ENCODE measurements around the gene RGS6. TPM values are rescaled to one million over a fixed set of nuclear protein-coding genes. Genes with fewer than 3 reads are reported as not detected.
"Not testable (repeated sequence)": the region's sequence is repeated elsewhere in the genome, so short reads cannot be mapped to it uniquely, and the experiment has no call there.

RGS6 gene
- total RNA-seq: 0.21 and 0.24 TPM in 2 replicates
- long read RNA-seq: 0 reads

DNA sequence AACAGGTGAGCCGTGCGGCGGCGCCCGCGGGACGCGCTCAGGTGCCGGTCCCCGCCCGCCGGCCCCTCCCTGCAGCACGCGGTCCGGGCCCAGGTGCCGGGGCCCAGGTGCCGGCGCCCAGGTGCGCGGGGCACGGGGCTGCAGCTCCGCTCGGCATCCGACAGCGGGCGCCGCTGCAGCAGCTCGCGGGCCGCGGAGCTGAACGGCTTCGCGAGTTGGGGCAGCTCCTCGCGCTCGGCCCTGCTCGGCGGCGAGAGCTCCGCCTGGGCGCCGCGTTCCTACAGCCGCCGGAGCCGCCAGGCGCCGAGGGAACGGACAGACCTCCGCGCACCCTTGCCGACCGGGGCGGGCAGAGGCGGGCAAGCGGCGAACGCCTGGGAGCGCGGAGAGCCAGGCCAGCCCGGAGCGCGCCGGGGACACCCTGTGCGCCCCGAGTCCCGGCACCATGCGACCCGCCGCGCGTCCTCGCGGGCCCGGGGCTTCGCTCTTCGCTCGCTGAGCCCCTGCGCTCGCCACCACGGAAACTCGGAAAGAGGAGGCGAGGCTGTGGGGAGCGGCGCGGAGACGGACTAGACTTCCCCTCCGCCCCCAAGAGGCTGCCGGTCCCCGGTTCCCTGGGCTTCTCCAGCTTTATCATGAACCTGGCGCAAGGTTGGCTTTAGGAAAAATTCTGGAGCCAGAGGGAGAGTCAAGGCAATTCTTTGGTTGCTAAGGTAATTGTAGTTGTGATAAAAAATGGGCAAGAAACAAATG is at the start of gene RGS6:
RGS6 (plus strand) TSS at position 201 of the 753 bp plus-strand sequence.
- H3K27ac Mint-ChIP-seq (ENCODE audit: unreplicated experiment): no peak within 1 kb of the TSS
- H3K4me3 Mint-ChIP-seq (ENCODE audit: unreplicated experiment): peak within 1 kb of the TSS; percentile 45
- H3K4me1 Mint-ChIP-seq (ENCODE audit: unreplicated experiment): peaks cover 6% of the 10 kb centered on the region
- TF ChIP-seq, protein P1, sequence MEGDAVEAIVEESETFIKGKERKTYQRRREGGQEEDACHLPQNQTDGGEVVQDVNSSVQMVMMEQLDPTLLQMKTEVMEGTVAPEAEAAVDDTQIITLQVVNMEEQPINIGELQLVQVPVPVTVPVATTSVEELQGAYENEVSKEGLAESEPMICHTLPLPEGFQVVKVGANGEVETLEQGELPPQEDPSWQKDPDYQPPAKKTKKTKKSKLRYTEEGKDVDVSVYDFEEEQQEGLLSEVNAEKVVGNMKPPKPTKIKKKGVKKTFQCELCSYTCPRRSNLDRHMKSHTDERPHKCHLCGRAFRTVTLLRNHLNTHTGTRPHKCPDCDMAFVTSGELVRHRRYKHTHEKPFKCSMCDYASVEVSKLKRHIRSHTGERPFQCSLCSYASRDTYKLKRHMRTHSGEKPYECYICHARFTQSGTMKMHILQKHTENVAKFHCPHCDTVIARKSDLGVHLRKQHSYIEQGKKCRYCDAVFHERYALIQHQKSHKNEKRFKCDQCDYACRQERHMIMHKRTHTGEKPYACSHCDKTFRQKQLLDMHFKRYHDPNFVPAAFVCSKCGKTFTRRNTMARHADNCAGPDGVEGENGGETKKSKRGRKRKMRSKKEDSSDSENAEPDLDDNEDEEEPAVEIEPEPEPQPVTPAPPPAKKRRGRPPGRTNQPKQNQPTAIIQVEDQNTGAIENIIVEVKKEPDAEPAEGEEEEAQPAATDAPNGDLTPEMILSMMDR (IDR thresholded peaks at IDR 0.05): no peak
- H3K27me3 Mint-ChIP-seq (ENCODE audit: unreplicated experiment): peaks cover 44% of the 10 kb centered on the region
- no peaks in the 10 kb centered on the region for H3K9me3 Mint-ChIP-seq (ENCODE audit: unreplicated experiment)
- no peak for DNase-seq (ENCODE audit: extremely low spot score, unreplicated experiment)
- H3K36me3 Mint-ChIP-seq (ENCODE audit: unreplicated experiment): no peaks in the 10 kb centered on the region

DNA sequence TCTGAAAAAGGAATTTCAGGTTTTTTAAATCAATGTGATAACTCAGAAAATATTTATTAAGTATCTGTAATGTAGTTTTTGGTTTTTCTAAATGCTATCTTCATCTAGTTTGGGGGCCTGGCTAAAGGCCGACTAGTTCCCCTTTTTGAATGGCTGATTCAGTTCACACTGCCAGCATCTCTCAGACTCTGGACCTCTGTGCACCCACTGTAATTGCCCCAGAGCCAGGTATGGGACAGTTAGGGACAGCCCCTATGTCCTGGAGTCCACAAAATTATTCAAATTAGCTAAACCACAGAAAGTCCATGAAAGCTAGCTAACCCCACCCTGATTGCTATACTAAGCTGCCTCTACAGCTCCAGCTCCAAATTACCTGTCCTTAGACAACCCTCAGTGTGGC is 49.1 kb upstream of the RGS6 start:
- H3K36me3 Mint-ChIP-seq (ENCODE audit: unreplicated experiment): no peaks in the 10 kb centered on the region
- peaks cover 2% of the 10 kb centered on the region for H3K4me1 Mint-ChIP-seq (ENCODE audit: unreplicated experiment)
- TF ChIP-seq, protein P1 (IDR thresholded peaks at IDR 0.05): no peak
- DNase-seq (ENCODE audit: extremely low spot score, unreplicated experiment): no peak
- H3K9me3 Mint-ChIP-seq (ENCODE audit: unreplicated experiment): peaks cover 31% of the 10 kb centered on the region
- H3K27ac Mint-ChIP-seq (ENCODE audit: unreplicated experiment): no peak overlapping the region
- H3K4me3 Mint-ChIP-seq (ENCODE audit: unreplicated experiment): no peak overlapping the region
- no peaks in the 10 kb centered on the region for H3K27me3 Mint-ChIP-seq (ENCODE audit: unreplicated experiment)

DNA sequence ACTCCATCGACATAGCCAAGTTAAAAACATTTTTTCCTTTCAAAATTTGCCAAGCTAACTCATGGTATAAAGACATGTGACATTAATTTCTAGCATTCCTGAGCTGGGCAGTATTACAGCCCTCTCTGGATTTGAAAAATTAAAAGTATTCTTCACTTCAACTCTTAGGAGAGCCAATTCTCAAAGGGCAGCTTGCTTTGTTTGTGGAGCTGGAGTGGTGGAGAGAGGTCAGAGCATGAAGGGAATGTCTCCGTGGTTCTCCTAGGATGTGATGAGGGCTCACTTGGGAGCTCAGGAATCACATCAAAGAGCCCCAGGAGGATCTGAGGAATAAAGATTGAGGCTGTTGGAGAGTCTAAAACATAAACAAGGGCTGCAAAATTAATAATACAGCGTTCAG is 46.9 kb upstream of the RGS6 start:
- peaks cover 2% of the 10 kb centered on the region for H3K4me1 Mint-ChIP-seq (ENCODE audit: unreplicated experiment)
- TF ChIP-seq, protein P1 (IDR thresholded peaks at IDR 0.05): no peak
- no peaks in the 10 kb centered on the region for H3K27me3 Mint-ChIP-seq (ENCODE audit: unreplicated experiment)
- H3K36me3 Mint-ChIP-seq (ENCODE audit: unreplicated experiment): no peaks in the 10 kb centered on the region
- DNase-seq (ENCODE audit: extremely low spot score, unreplicated experiment): no peak
- H3K4me3 Mint-ChIP-seq (ENCODE audit: unreplicated experiment): no peak overlapping the region
- H3K9me3 Mint-ChIP-seq (ENCODE audit: unreplicated experiment): peaks cover 26% of the 10 kb centered on the region
- H3K27ac Mint-ChIP-seq (ENCODE audit: unreplicated experiment): peak overlapping the region; percentile 50

DNA sequence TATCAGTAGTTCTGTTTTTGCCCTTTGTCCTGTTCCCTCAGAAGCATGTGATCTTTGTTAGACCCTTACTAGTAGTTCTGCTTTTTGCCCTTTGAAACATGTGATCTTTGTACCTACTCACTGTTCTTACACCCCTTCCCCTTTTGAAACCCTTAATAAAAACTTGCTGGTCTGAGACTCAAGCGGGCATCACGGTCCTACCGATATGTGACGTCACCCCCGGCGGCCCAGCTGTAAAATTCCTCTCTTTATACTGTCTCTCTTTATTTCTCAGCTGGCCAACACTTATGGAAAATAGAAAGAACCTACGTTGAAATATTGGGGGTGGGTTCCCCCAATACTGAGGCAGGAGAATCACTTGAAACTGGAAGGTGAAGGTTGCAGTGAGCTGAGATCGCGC is 44.4 kb upstream of the RGS6 start:
- H3K4me1 Mint-ChIP-seq (ENCODE audit: unreplicated experiment); H3K27me3 Mint-ChIP-seq (ENCODE audit: unreplicated experiment); DNase-seq (ENCODE audit: extremely low spot score, unreplicated experiment); H3K4me3 Mint-ChIP-seq (ENCODE audit: unreplicated experiment); H3K36me3 Mint-ChIP-seq (ENCODE audit: unreplicated experiment); H3K27ac Mint-ChIP-seq (ENCODE audit: unreplicated experiment): not testable (repeated sequence)
- H3K9me3 Mint-ChIP-seq (ENCODE audit: unreplicated experiment): peaks cover 17% of the 10 kb centered on the region

DNA sequence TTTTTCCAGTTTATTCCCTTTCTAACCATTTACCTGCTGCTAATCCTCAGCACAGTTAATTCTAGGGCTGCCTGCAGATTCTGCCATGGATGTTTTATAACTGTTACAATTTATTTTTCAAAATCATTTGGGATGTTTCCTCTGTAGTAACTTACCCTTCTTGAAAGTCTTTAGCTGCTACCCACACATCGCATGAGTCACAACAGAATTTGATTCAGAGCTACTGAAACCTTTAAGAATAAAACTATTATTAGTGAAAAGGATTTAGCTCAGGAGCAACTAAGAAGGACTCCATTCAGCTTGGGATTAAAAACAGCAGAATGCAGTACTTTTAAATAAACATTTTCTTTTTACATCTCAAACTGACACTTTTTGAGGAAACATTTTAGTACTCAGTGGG is 41.7 kb upstream of the RGS6 start:
- Mint-ChIP-seq H3K9me3 (ENCODE audit: unreplicated experiment) (peaks cover 9% of the 10 kb centered on the region), H3K27ac (ENCODE audit: unreplicated experiment) (no peak overlapping the region), H3K4me1 (ENCODE audit: unreplicated experiment) (no peaks in the 10 kb centered on the region), H3K36me3 (ENCODE audit: unreplicated experiment) (no peaks in the 10 kb centered on the region), H3K27me3 (ENCODE audit: unreplicated experiment) (no peaks in the 10 kb centered on the region), H3K4me3 (ENCODE audit: unreplicated experiment) (no peak overlapping the region)
- TF ChIP-seq, protein P1 (IDR thresholded peaks at IDR 0.05): no peak
- no peak for DNase-seq (ENCODE audit: extremely low spot score, unreplicated experiment)

Measured in osteocyte (in vitro differentiated cells).